KMS-11 (cell line): ENCODE results near the gene ZDHHC18.

Source experiments
- H2AFZ ChIP-seq: fragments of 200-600 bp; sonication (generic); 2 replicates; pipeline ENCODE4 v1.6.1; 2016; ENCODE audit warnings: antibody characterized with exemption, mixed run types, low read depth
- H3K27ac ChIP-seq: fragments of 200-600 bp; sonication (generic); 2 replicates; pipeline ENCODE4 v1.6.1; 2016; ENCODE audit warnings: mild to moderate bottlenecking, mixed run types
- H3K27me3 ChIP-seq: fragments of 200-600 bp; sonication (generic); 2 replicates; pipeline ENCODE4 v1.6.1; 2017; ENCODE audit warnings: mild to moderate bottlenecking, low read depth, mixed run types, moderate library complexity; ENCODE audit not compliant: insufficient read depth
- H3K36me3 ChIP-seq: fragments of 200-600 bp; sonication (generic); 2 replicates; pipeline ENCODE4 v1.6.1; 2017; ENCODE audit warnings: mild to moderate bottlenecking, mixed run types; ENCODE audit not compliant: insufficient read depth
- H3K4me1 ChIP-seq: fragments of 200-600 bp; sonication (generic); 2 replicates; pipeline ENCODE4 v1.6.1; 2016; ENCODE audit warnings: mild to moderate bottlenecking, low read depth, mixed run types; ENCODE audit not compliant: poor library complexity, severe bottlenecking
- H3K4me2 ChIP-seq: fragments of 200-600 bp; sonication (generic); 2 replicates; pipeline ENCODE4 v1.7.0; 2016; ENCODE audit warnings: mild to moderate bottlenecking, mixed run types
- H3K4me3 ChIP-seq: fragments of 200-600 bp; sonication (generic); IDR thresholded peaks from 2 replicates; pipeline ENCODE4 v1.6.1; 2017; ENCODE audit warnings: low read depth, low read length, mixed read lengths; ENCODE audit not compliant: insufficient read depth
- H3K79me2 ChIP-seq: fragments of 200-600 bp; sonication (generic); 2 replicates; pipeline ENCODE4 v1.6.1; 2016; ENCODE audit warnings: low read depth, mixed run types; ENCODE audit not compliant: insufficient read depth
- H3K9ac ChIP-seq: fragments of 200-600 bp; sonication (generic); 2 replicates; pipeline ENCODE4 v1.6.1; 2016; ENCODE audit warnings: mild to moderate bottlenecking, mixed run types
- H4K20me1 ChIP-seq: fragments of 200-600 bp; sonication (generic); 2 replicates; pipeline ENCODE4 v1.6.1; 2016; ENCODE audit warnings: mild to moderate bottlenecking, mixed run types; ENCODE audit not compliant: insufficient read depth
- CTCF ChIP-seq: fragments of 200-600 bp; sonication (generic); conservative IDR thresholded peaks from 2 replicates; pipeline ENCODE4 v1.6.1; 2017; ENCODE audit warnings: low read depth, mild to moderate bottlenecking, antibody characterized with exemption, low read length, moderate library complexity, mixed read lengths

Gene ZDHHC18

GRCh38 chr1:26820784-26821269, 5.7 kb upstream of the ZDHHC18 start:
- no peak for TF ChIP-seq CTCF
- Histone ChIP-seq H4K20me1 (no peaks in the 10 kb centered on the region), H3K36me3 (no peaks in the 10 kb centered on the region), H3K9ac (no peak overlapping the region), H3K4me1 (peaks cover 4% of the 10 kb centered on the region), H3K4me2 (no peak overlapping the region), H3K27me3 (no peaks in the 10 kb centered on the region), H3K79me2 (no peaks in the 10 kb centered on the region), H2AFZ (no peak overlapping the region), H3K27ac (no peak overlapping the region), H3K4me3 (no peak overlapping the region)

GRCh38 chr1:26822737-26823395, 3.6 kb upstream of the ZDHHC18 start:
- no peak overlapping the region for H3K9ac ChIP-seq
- no peaks in the 10 kb centered on the region for H3K36me3 ChIP-seq
- no peak overlapping the region for H2AFZ ChIP-seq
- H3K4me3 ChIP-seq = no peak overlapping the region
- TF ChIP-seq CTCF = no peak
- H3K27ac ChIP-seq = no peak overlapping the region
- peaks cover 10% of the 10 kb centered on the region for H3K79me2 ChIP-seq
- no peak overlapping the region for H3K4me2 ChIP-seq
- H4K20me1 ChIP-seq = no peaks in the 10 kb centered on the region
- no peaks in the 10 kb centered on the region for H3K27me3 ChIP-seq
- H3K4me1 ChIP-seq = peaks cover 14% of the 10 kb centered on the region

- Histone ChIP-seq H3K27me3 (no peaks in the 10 kb centered on the region), H3K4me1 (peaks cover 30% of the 10 kb centered on the region), H3K4me3 (no peak overlapping the region), H4K20me1 (no peaks in the 10 kb centered on the region), H3K9ac (no peak overlapping the region), H3K27ac (no peak overlapping the region), H3K79me2 (peaks cover 19% of the 10 kb centered on the region), H2AFZ (no peak overlapping the region), H3K4me2 (no peak overlapping the region), H3K36me3 (no peaks in the 10 kb centered on the region)
- no peak for TF ChIP-seq CTCF
These were observed 1.8 kb upstream of the ZDHHC18 start for GRCh38 chr1:26824731-26825130.

GRCh38 chr1:26827106-26827604, 667 bp downstream of the ZDHHC18 start:
- Histone ChIP-seq H3K79me2 (peaks cover 43% of the 10 kb centered on the region), H3K27ac (no peak overlapping the region), H3K4me3 (no peak overlapping the region), H3K9ac (peak overlapping the region; percentile 46; the same call in 1 of the 2 replicates), H3K27me3 (no peaks in the 10 kb centered on the region), H2AFZ (no peak overlapping the region; the same call in 1 of the 2 replicates), H4K20me1 (no peaks in the 10 kb centered on the region), H3K4me1 (peaks cover 52% of the 10 kb centered on the region), H3K4me2 (peak overlapping the region; percentile 80), H3K36me3 (no peaks in the 10 kb centered on the region)
- no peak for TF ChIP-seq CTCF
